ENCODE results near the gene ARHGAP24.

ARHGAP24 gene

DNA sequence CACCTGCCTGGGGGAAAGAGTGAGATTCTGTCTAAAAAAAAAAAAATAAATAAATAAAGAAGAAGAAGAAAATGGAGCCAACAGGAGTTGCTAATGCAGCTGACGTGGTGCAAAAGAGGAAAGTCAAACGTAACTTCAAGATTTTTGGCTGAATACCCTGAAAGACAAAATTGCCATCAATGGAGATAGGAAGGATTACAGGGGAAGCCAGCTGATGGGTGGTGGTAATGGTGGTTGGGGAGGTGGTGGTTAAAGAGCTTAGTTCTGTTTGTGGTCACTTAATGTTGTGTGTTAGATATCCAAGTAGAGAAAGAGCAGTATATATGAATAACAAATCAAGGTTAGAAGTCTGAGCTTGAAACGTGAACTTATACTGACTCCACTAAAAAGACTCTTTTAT lies 225.4 kb downstream of the ARHGAP24 start:
- no peak for DNase-seq (ENCODE audit: low read depth)

DNA sequence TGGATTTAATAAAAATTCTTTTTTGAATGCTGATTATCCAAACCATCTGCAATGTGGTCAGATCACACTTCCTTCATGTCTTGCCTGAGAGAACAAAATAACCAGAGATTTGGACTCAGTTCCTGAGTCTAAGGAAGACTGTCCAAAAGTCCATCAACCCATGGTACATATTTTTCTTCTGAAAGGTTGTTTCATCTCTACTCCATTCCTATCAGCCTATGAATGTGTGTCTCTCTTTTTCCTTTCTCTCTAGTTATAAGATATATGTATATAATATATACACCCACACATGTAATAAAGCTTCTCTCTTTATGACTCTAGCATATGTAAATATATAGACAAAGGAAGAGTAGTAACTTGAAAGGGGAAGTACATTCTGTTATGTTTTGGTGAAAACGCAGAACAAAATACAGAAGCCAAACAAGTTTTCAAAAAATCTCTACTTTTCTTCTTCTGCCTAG lies 226.9 kb downstream of the ARHGAP24 start:
- DNase-seq (ENCODE audit: low read depth): no peak

DNA sequence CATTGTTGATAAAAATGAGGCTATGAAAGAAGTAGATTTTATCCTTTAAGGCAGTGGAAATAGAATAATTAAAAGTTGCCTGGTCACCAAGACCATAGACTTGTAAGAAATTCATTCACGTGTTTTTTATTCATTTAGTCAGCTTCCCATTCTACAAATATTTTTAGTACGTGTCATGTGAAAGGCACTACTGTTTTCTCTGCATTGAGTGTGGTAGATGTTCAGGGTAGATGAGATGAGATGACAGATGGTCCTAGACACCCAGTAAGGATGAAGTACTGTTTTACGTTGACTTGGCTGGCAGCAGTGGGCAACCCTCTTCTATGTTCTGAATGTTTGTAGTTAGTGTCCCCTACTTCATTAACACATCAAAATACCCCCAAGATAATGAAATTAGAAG lies 228.1 kb downstream of the ARHGAP24 start:
- DNase-seq (ENCODE audit: low read depth): no peak

- DNase-seq (ENCODE audit: low read depth): no peak
Measured at GRCh38 chr4:85707611-85708010, 232.7 kb downstream of the ARHGAP24 start.

DNA sequence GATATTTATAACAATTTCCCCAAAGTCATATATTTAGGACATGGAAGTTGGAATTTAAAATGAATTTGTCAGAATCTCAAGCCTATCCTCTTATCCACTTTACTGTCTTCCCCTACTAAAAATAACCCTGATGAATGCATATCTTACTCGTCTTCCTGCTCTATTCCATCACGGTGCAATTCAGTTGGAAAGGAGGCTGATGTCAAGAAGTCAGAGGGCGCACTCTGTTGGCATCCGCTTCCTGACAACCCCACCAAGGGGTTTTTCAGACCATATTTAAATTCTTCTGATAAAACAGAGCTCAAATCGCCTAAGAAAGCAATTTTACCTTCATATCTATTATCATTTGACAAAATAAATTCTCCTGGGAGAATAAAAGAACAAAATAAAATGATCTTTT lies 233.5 kb downstream of the ARHGAP24 start:
- no peak for DNase-seq (ENCODE audit: low read depth)

DNA sequence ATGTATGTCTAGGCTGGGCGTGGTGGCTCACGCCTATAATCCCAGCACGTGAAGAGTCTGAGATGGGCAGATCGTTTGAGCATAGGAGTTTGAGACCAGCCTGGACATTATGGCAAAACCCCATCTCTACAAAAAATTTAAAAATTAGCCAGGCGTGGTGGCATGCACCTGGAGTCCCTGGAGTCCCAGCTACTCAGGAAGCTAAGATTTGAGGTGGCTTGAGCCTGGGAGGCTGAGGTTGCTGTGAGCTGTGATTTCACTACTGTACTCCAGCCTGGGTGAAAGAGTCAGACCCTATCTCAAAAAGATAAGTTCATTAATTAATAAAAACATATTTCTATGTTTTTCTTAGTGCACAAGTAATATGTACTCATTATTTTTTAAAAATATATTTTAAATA lies 238.1 kb downstream of the ARHGAP24 start:
- DNase-seq (ENCODE audit: low read depth): no peak

DNA sequence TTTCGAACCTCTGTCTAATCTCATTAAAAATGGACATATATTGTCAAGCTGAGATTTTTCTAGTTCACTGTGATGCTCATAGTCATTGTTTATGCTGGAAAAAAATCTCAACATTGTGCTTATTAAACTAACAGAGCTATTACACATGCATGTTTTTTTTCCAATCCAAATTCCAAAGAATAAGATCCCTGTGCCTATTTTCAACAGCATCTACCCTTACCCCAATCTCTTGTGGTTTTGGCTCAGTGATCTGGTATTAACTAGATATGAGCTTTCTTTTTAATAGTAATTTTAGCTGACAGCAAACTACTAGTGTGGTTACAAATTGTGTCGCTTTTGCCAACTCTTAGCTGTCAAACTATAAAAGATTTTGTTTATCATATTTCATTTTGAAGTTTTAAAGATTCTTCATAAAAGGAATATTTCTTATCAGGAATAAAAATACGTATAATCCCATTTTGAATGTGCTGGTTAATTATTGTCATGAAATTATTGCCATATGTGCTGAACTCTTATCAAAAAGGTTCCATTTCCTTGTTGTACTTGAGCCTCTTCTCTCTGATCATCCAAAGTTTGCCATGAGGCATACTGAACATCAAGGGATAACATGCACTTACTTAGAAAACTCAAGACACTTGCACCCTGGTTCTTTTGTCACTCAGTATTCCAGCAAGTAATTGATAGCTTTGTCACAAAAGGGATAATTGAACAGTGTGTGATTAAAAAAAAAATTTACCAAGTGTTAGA lies 241.2 kb downstream of the ARHGAP24 start:
- no peak for DNase-seq (ENCODE audit: low read depth)

DNA sequence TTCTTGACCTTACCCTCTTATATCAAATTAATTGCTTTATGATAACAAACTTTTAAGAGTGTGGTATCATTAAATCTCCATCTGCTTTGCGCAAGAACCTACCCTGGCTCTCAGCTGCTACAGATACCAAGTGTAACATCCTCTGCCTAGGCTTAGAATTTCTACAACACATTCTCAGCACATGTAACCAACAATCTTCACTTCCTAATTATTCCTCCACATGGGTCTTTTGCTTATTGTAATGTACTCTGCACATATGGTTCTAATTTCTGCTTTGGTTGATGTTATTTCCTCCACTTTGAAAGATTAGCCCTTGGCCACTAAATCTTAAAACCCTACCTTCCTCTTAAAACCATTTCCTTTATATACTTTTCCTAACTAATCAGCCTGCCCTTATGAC lies 242.4 kb downstream of the ARHGAP24 start:
- DNase-seq (ENCODE audit: low read depth): no peak

DNA sequence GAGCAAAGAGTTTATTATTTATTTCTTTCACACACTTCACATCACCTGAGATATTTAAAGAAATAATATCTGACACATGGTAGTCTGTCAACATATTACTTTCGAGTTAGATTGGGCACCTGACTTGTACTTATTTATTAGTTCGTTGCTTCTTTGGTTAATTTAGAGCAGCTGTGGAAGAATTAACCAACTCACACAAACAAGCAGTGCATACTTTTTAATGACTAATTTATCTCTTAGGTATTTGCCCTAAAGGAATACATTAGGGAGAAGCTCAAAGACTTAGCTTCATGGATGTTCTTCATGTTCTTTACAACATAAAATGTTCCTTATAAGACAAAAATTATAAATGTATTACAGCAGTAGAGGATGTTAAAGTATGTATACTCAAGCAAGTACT lies 242.9 kb downstream of the ARHGAP24 start:
- no peak for DNase-seq (ENCODE audit: low read depth)

DNA sequence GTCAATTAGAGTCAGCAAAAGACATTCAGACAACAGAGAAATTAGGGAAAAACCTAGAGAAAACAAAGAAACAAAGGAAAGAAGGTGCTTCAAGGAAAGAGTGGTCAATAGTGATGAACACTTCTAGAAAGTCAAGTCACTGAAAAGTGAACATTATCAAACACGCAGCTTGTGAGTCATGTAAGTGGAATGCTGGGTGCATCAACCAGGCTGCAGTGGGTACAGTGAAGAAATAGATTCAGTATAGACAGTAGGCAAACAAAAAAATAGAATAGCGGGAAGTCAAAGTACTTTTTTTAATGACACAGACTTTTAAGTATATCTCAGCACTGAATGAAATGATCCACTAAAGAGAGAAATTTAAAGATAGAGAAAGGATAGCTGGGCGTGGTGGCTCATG lies 245.8 kb downstream of the ARHGAP24 start:
- DNase-seq (ENCODE audit: low read depth): no peak

GRCh38 chr4:85722401-85722800 lies 247.5 kb downstream of the ARHGAP24 start:
- DNase-seq (ENCODE audit: low read depth): no peak

DNA sequence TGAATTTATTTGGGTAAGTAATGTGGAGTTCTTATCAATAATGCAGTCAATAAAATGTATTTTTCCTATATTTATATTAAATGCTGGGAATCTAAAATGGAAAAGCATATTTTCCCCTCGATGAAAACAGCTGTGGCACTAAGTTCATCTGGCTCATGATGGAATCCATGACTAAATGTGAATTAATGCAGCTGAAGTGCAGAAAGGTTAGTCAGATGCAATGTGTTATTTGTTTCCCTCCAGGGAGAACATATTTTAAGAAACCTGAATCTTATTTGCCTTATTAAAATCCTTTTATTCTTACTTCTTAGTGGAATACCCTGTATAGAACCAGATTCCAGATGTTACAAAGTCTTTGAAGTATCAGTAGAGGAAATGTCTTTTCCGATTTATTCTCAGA lies 247.9 kb downstream of the ARHGAP24 start:
- DNase-seq (ENCODE audit: low read depth): no peak

DNA sequence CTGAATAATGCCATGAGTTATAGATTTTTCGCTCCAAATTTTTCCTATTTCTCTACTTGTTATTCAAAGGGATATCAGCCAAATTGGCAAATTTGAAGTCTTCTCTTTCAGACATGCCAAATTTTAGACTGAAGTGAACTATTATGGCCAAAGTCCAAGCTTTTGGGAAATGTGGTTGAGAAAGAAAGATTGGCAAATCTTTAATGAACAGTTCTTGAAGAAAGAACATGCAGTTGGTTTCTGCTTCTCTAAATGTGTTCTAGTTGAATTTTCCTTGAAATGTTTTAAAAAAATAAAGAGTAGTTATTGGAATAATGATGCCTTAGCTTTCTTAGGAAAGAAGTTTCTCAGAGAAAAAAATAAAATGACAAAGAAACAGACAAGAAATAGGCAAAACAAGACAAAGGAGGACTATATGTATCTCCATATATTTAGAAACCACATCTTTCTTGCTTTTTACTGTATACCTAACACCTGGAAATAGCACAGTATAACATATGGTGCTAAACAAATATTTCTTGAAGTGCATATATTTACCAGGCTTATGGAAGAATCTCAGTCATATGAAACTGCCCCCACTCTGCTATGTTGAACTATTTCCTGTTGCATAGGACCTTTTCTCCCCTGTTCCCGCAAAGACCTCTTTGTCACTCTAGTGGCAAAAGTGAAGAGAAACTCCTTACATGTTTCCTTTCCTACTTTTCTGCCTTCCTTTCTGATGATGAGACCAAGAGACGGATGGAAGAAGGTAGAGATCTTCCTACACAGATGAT lies 250.0 kb downstream of the ARHGAP24 start:
- no peak for DNase-seq (ENCODE audit: low read depth)

DNA sequence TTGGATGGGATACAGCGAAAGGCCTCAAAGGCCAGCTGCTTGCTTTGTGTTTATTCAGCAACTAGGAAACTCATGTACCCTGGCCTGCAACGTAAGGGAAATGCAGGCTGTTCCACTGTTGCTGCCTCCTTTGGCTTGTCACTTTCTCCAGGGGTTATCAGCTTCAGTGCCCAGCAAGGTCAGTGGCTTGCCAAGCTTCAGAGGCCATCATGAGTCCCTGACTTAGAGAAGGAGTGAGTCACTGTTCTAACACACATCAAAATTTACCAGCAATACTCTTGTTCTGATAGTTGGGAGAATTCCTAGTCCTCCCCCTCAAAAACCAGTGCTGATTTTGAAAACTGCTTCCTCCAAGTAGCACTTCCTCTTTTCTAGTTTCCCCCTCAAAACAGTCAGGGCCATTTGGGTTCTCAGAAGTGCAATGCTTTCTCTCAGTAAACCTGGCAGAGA lies 250.8 kb downstream of the ARHGAP24 start:
- no peak for DNase-seq (ENCODE audit: low read depth)

DNA sequence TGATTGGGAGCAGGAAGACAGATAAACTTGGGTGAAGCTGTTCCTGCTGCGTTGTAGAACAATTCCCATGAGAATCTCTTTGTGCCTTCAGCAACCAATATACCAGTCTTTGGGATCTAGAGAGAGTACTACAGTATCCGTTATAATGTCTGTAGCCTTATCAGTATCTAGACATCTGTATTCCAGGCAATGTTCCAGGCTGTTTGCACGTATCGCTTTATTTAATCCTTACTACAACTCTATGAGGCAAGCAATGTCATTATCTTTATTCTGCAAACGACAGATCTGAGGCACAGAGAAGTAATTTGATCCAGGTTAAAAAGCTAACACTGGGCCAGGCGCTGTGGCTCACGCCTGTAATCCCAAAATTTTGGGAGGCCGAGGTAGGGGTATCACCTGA lies 251.6 kb downstream of the ARHGAP24 start:
- no peak for DNase-seq (ENCODE audit: low read depth)

DNA sequence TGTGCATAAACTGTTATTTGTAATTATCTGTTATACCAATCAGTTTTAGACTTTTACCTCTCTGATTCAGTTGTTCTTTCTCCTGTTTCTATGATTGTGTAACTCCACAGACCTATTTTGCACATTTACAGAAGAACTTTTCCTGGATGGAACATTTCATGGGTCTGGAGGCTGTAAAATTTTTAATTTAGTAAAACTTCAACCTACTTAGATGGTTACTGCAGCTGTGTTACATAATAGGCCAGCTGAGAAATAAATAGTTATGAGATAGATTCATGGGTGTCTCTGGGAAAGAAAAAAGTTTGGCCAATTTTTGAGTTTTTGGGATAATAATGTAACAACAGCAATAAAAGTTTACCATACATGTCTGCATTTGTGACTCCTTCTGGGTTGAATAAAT lies 253.5 kb downstream of the ARHGAP24 start:
- no peak for DNase-seq (ENCODE audit: low read depth)

DNA sequence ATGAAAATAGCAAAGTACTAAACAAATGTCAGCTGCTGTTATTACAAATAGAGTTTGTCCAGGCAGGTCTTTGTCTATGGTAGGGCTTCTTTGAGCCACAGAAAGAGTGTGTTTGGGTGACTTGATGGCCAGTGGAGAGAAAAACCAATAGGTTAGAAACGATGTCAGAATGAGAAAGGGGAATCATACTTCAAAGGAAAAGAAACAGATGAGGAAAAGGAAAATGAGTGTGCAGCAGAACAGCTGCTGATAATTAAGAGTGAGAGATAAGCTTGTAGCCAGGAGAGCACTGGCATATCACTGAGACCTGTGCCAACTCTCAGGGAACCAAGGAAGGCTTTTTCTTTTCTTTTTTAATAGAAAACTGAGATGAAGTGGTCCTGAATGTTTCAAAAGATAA lies 257.2 kb downstream of the ARHGAP24 start:
- no peak for DNase-seq (ENCODE audit: low read depth)

DNA sequence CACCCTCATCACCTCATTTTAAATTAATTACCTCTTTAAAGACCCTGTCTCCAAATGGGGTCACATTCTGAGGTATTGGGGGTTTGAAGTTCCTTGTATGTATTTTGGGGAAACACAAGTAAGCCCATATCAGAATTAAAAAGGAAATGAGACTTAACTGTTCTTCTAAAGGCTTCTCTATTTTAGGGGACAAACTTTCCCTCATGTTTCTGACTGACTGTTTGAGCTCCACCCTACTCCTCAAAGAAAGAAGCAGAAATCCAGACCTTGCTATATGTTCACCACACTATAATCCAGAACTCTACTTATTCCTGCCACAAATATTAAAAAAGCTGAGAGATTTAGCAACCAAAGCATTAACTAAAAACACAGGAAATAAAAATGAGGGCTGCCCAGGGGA lies 258.8 kb downstream of the ARHGAP24 start:
- no peak for DNase-seq (ENCODE audit: low read depth)

DNA sequence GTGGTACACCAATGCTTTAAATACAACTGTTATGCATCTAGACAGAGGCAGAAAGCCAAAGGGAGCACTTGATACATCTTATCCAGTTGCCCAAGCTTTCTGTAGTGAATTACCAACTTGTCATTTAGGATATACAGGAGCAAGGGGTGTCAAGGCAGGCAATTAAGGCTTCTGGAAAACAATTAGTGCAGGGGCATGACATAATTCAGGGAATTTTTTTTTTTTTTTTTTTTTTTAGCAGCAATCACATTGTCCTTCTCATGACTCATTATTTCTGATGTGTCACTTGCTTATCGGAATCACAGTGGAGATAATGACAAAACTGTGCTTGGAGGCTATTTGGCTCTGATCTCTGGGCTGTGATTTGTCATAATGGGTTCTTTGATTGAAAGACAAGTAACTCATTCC lies 259.5 kb downstream of the ARHGAP24 start:
- DNase-seq (ENCODE audit: low read depth): no peak

DNA sequence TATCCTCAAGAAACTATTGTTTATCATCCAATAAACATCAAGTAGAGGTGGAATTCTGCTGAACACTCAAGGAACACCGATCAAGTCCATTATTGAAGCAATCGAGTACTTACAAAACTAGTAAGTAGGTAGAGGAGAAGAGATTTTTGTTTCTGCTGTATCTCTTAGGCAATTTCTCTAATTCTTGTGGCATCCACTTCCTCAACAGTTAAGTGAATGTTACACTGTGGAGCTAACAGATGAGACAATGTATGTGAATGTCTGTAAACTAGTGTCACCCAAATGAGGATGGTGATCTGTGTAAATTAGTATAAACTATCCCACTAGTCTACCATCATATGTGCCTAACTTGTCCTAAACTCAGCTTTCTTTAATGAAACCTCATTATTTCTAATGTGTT lies 261.6 kb downstream of the ARHGAP24 start:
- no peak for DNase-seq (ENCODE audit: low read depth)

DNA sequence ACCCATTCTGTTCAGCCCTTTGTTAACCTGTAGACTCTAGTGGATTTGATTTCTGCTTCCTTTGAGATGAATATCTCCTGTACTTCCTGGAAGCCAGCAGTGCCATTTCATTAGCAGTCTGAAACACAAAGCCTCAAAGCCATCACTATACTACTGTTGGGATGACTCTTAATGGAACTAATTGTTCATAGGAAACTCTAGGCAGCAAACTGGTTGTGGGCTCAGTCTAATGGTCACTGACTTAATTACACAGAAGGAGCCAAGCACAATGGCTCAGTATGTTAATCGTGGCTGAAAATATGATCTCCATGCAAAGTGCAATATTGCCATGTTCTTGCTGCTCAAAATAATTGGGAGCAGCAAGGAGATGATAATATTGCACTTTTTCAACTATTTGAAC lies 262.3 kb downstream of the ARHGAP24 start:
- DNase-seq (ENCODE audit: low read depth): no peak

DNA sequence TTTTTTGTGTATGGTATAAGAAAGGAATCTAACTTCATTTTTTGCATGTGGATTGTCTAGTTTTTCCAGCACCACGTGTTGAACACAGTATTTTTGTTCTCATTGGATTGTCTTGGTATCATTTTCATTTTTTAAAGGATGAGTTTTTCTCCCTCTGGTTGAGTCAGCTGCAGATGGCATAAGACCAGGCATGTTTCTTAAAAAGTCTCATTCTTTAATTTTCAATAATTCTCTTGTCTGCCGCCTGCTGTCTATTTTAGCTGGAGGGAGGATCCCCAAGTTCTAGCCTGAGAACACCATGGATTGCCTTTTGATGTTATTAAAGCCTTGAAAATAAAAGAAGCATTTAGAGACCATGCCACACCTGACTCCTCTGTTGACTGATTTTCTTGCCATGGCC lies 263.8 kb downstream of the ARHGAP24 start:
- DNase-seq (ENCODE audit: low read depth): no peak

DNA sequence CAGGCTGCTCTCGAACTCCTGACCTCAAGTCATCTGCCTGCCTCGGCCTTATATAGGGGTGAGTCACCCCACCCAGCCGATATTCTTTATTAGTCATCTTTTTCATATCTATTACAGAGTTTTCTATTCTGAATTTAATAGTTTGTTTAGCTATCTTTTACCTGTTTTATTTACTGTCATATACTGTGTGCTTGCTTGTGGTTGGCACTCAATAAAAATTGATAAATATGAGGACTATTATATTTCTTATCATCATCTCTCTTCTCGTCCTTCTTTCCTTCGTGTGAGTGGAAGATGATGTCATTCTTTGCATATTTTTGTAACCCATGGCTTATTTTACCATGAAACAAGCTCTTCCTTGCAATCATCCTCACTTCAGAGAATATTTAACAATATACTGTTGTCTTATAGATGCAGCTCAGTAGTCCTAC lies 265.5 kb downstream of the ARHGAP24 start:
- DNase-seq (ENCODE audit: low read depth): no peak

DNA sequence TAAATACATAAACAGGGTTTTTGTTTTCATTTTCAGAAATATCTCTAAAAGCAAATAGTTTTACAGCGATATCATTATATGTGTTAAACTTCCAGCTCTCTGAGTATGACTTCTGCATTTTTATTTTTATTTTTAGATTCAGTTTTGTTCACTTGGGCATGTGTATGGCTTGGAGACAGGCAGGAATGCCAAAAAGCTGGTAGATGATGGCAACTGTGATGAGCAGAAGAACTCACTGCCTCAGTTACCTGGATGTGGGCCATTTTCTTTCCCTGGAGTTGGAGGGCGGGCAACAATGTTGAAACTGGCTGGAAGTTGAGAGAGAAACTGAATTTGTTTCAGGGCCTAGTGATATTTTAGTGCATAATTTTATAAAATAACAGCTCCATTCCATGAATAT lies 266.4 kb downstream of the ARHGAP24 start:
- no peak for DNase-seq (ENCODE audit: low read depth)

Measured in activated T-cell treated with anti-CD3 and anti-CD28 coated beads for 48 hours (primary cell).